ENCODE results near the gene PRAME. TPM values are rescaled to one million over a fixed set of nuclear protein-coding genes. Genes with fewer than 3 reads are reported as not detected.
A peak's percentile ranks its signal among the peaks of the same experiment; 100 is the strongest.
"Not testable (repeated sequence)": the region's sequence is repeated elsewhere in the genome, so short reads cannot be mapped to it uniquely, and the experiment has no call there.

Gene PRAME, protein sequence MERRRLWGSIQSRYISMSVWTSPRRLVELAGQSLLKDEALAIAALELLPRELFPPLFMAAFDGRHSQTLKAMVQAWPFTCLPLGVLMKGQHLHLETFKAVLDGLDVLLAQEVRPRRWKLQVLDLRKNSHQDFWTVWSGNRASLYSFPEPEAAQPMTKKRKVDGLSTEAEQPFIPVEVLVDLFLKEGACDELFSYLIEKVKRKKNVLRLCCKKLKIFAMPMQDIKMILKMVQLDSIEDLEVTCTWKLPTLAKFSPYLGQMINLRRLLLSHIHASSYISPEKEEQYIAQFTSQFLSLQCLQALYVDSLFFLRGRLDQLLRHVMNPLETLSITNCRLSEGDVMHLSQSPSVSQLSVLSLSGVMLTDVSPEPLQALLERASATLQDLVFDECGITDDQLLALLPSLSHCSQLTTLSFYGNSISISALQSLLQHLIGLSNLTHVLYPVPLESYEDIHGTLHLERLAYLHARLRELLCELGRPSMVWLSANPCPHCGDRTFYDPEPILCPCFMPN
- 0.10 TPM in 1 of 2 replicates, not detected in the other for total RNA-seq (ENCODE audit: low replicate concordance)
- long read RNA-seq = 0 reads

GRCh38 chr22:22558972-22559603, at the start of gene PRAME:
Gene PRAME, minus strand, starts transcription at chr22:22559265. Its CDS starts 2,433 bp downstream, at chr22:22556832.
- no peaks in the 10 kb centered on the region for H3K9me3 Mint-ChIP-seq
- TF ChIP-seq, protein P1, sequence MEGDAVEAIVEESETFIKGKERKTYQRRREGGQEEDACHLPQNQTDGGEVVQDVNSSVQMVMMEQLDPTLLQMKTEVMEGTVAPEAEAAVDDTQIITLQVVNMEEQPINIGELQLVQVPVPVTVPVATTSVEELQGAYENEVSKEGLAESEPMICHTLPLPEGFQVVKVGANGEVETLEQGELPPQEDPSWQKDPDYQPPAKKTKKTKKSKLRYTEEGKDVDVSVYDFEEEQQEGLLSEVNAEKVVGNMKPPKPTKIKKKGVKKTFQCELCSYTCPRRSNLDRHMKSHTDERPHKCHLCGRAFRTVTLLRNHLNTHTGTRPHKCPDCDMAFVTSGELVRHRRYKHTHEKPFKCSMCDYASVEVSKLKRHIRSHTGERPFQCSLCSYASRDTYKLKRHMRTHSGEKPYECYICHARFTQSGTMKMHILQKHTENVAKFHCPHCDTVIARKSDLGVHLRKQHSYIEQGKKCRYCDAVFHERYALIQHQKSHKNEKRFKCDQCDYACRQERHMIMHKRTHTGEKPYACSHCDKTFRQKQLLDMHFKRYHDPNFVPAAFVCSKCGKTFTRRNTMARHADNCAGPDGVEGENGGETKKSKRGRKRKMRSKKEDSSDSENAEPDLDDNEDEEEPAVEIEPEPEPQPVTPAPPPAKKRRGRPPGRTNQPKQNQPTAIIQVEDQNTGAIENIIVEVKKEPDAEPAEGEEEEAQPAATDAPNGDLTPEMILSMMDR (conservative IDR thresholded peaks at IDR 0.05) = peak; percentile 80
- DNase-seq (ENCODE audit: extremely low spot score, unreplicated experiment) = peak; percentile 76
- no peak within 1 kb of the TSS for H3K27ac Mint-ChIP-seq
- H3K4me1 Mint-ChIP-seq (ENCODE audit: unreplicated experiment) = no peaks in the 10 kb centered on the region
- peaks cover 15% of the 10 kb centered on the region for H3K27me3 Mint-ChIP-seq
- no peaks in the 10 kb centered on the region for H3K36me3 Mint-ChIP-seq
- no peak within 1 kb of the TSS for H3K4me3 Mint-ChIP-seq

DNA sequence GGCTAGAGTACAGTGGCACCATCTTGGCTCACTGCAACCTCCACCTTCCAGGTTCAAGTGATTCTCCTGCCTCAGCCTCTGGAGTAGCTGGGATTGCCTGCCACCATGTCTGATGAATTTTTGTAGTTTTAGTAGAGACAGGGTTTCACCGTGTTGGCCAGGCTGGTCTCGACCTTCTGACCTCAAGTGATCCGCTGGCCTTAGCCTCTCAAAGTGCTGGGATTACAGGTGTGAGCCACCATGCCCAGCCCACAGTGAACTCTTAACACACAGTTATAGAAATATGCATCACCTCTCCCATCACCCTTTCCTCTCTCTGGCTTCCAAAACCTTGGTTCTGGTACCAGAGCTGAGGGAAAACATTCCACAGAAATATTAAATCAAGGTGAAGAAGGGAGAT, 49.0 kb upstream of the PRAME start:
- H3K4me3 Mint-ChIP-seq; H3K27ac Mint-ChIP-seq; DNase-seq (ENCODE audit: extremely low spot score, unreplicated experiment); H3K36me3 Mint-ChIP-seq; H3K9me3 Mint-ChIP-seq; H3K4me1 Mint-ChIP-seq (ENCODE audit: unreplicated experiment); H3K27me3 Mint-ChIP-seq: not testable (repeated sequence)

- Mint-ChIP-seq H3K9me3 (no peaks in the 10 kb centered on the region), H3K4me3 (no peak overlapping the region), H3K27ac (no peak overlapping the region), H3K36me3 (no peaks in the 10 kb centered on the region), H3K27me3 (peaks cover 6% of the 10 kb centered on the region), H3K4me1 (ENCODE audit: unreplicated experiment) (peaks cover 5% of the 10 kb centered on the region)
- TF ChIP-seq, protein P1 (conservative IDR thresholded peaks at IDR 0.05) = no peak
- DNase-seq (ENCODE audit: extremely low spot score, unreplicated experiment) = no peak
Measured at GRCh38 chr22:22605074-22605404, 46.0 kb upstream of the PRAME start.

- H3K4me1 Mint-ChIP-seq (ENCODE audit: unreplicated experiment) = peaks cover 2% of the 10 kb centered on the region
- TF ChIP-seq, protein P1 (conservative IDR thresholded peaks at IDR 0.05) = no peak
- no peak overlapping the region for H3K27ac Mint-ChIP-seq
- no peaks in the 10 kb centered on the region for H3K36me3 Mint-ChIP-seq
- peaks cover 6% of the 10 kb centered on the region for H3K27me3 Mint-ChIP-seq
- no peaks in the 10 kb centered on the region for H3K9me3 Mint-ChIP-seq
- no peak for DNase-seq (ENCODE audit: extremely low spot score, unreplicated experiment)
- no peak overlapping the region for H3K4me3 Mint-ChIP-seq
Measured at GRCh38 chr22:22604326-22605073, 45.4 kb upstream of the PRAME start.

GRCh38 chr22:22603470-22603947, 44.4 kb upstream of the PRAME start:
- no peak for DNase-seq (ENCODE audit: extremely low spot score, unreplicated experiment)
- H3K9me3 Mint-ChIP-seq = no peaks in the 10 kb centered on the region
- no peak overlapping the region for H3K27ac Mint-ChIP-seq
- H3K4me1 Mint-ChIP-seq (ENCODE audit: unreplicated experiment) = no peaks in the 10 kb centered on the region
- H3K4me3 Mint-ChIP-seq = no peak overlapping the region
- peaks cover 11% of the 10 kb centered on the region for H3K27me3 Mint-ChIP-seq
- H3K36me3 Mint-ChIP-seq = no peaks in the 10 kb centered on the region
- TF ChIP-seq, protein P1 (conservative IDR thresholded peaks at IDR 0.05) = no peak
